H1 (cell line): ENCODE measurements around the gene PAK6. TPM values are rescaled to one million over a fixed set of nuclear protein-coding genes. Genes with fewer than 3 reads are reported as not detected.

Experiments used
- CTCF ChIA-PET: fragments of 300-600 bp; sonication (Branson Sonifier 250); formaldehyde crosslinking; loops from one replicate; lab custom pipeline; 2021; ENCODE audit not compliant: partially characterized antibody; lab: Charles Lee
- POLR2A ChIA-PET: fragments of 300-600 bp; sonication (Branson Sonifier 250); formaldehyde crosslinking; loops from one replicate; lab custom pipeline; 2021; ENCODE audit warnings: inconsistent platforms; ENCODE audit not compliant: partially characterized antibody; lab: Charles Lee
- DNase-seq, 2 experiments: peaks; one replicate each; pipeline versions ENCODE4 v3.0.0 to v3.0.0-alpha.2; 2010 to 2022; ENCODE audit warnings: low spot score in 2 of 2, low read depth in 1 of 2, mixed read lengths in 1 of 2
- FAIRE-seq: peaks from 2 replicates; lab custom pipeline; 2011; peaks lifted over from hg19 to GRCh38; lab: Jason Lieb, UNC
- H2AFZ ChIP-seq: 2 replicates; pipeline ENCODE4 v1.8.1; 2012; ENCODE audit warnings: low read length, inconsistent platforms
- H2AK5ac ChIP-seq: 2 replicates; pipeline ENCODE4 v1.6.1; 2013; ENCODE audit warnings: low read depth, low read length
- H2BK120ac ChIP-seq: replicated peaks from 2 replicates; pipeline ENCODE3; 2013; ENCODE audit warnings: low read depth, low read length, inconsistent platforms
- H2BK12ac ChIP-seq: 2 replicates; pipeline ENCODE4 v1.6.1; 2013; ENCODE audit warnings: low read depth, low read length
- H2BK15ac ChIP-seq: 2 replicates; pipeline ENCODE4 v1.6.1; 2013; ENCODE audit warnings: low read length
- H2BK20ac ChIP-seq: 2 replicates; pipeline ENCODE4 v1.6.1; 2013; ENCODE audit warnings: low read length
- H2BK5ac ChIP-seq: 2 replicates; pipeline ENCODE4 v1.6.1; 2013; ENCODE audit warnings: low read depth, low read length
- H3K14ac ChIP-seq: 2 replicates; pipeline ENCODE4 v1.6.1; 2013; ENCODE audit warnings: inconsistent platforms; ENCODE audit not compliant: insufficient read length
- H3K18ac ChIP-seq: 2 replicates; pipeline ENCODE4 v1.6.1; 2013; ENCODE audit warnings: low read length; ENCODE audit errors: extremely low read depth
- H3K23ac ChIP-seq: 2 replicates; pipeline ENCODE4 v1.6.1; 2013; ENCODE audit warnings: inconsistent platforms; ENCODE audit not compliant: insufficient read length
- H3K23me2 ChIP-seq: 2 replicates; pipeline ENCODE4 v1.6.1; 2013; ENCODE audit warnings: low read depth, low read length
- H3K27ac ChIP-seq: 2 replicates; pipeline ENCODE4 v1.6.1; 2011; ENCODE audit warnings: low read depth, low read length, inconsistent platforms
- H3K27me3 ChIP-seq, 4 experiments: replicated peaks in 1 of 4; 1 replicate in 1 of 4; 2 replicates in 3 of 4; pipeline versions ENCODE4 v1.6.1 to v1.8.1; 2011 to 2013; ENCODE audit warnings: low read length in 3 of 4, mild to moderate bottlenecking in 3 of 4, inconsistent platforms in 2 of 4, mixed read lengths in 2 of 4, moderate library complexity in 1 of 4; ENCODE audit not compliant: control insufficient read depth in 3 of 4, insufficient read depth in 3 of 4; ENCODE audit errors: extremely low read depth in 1 of 4
- H3K36me3 ChIP-seq, 4 experiments: 2 replicates each; pipeline versions ENCODE4 v1.6.1 to v1.8.1; 2011 to 2013; ENCODE audit warnings: mild to moderate bottlenecking in 4 of 4, low read length in 3 of 4, moderate library complexity in 2 of 4, control low read depth in 1 of 4, inconsistent platforms in 1 of 4; ENCODE audit not compliant: insufficient read depth in 4 of 4, control insufficient read depth in 2 of 4
- H3K4ac ChIP-seq: replicated peaks from 2 replicates; pipeline ENCODE3; 2013; ENCODE audit warnings: low read length, low read depth, mixed read lengths, inconsistent platforms; ENCODE audit not compliant: insufficient read length
- H3K4me1 ChIP-seq, 4 experiments: replicated peaks in 1 of 4; 1 replicate in 1 of 4; 2 replicates in 3 of 4; pipeline versions ENCODE4 v1.6.1 to v1.8.1; 2011 to 2013; ENCODE audit warnings: low read length in 3 of 4, inconsistent platforms in 2 of 4, mixed read lengths in 1 of 4; ENCODE audit not compliant: insufficient read depth in 4 of 4, control insufficient read depth in 3 of 4
- H3K4me2 ChIP-seq, 2 experiments: 2 replicates each; pipeline versions ENCODE4 v1.6.1 to v1.8.1; 2011 to 2013; ENCODE audit warnings: low read depth in 2 of 2, low read length in 2 of 2, control low read depth in 1 of 2, inconsistent platforms in 1 of 2, mild to moderate bottlenecking in 1 of 2; ENCODE audit not compliant: insufficient read depth in 1 of 2
- H3K4me3 ChIP-seq, 4 experiments: fragments of 200-600, 300-600 bp in 1 of 4; sonication (generic), shearing (Covaris generic), sonication (Bioruptor Twin) in 1 of 4; 2 replicates each; pipeline versions ENCODE4 v1.5.1 to v1.8.1; 2011 to 2016; ENCODE audit warnings: low read length in 4 of 4, low read depth in 3 of 4, control low read depth in 2 of 4, inconsistent platforms in 2 of 4, mild to moderate bottlenecking in 2 of 4, mixed read lengths in 1 of 4, moderate library complexity in 1 of 4; ENCODE audit not compliant: insufficient read depth in 2 of 4; ENCODE audit errors: extremely low read depth in 1 of 4
- H3K56ac ChIP-seq: replicated peaks from 2 replicates; pipeline ENCODE3; 2013; ENCODE audit warnings: low read depth, mild to moderate bottlenecking, mixed read lengths, low read length, inconsistent platforms; ENCODE audit not compliant: insufficient read length
- H3K79me1 ChIP-seq: 2 replicates; pipeline ENCODE4 v1.6.1; 2013; ENCODE audit warnings: low read depth, low read length, control low read depth
- H3K79me2 ChIP-seq, 2 experiments: 2 replicates each; pipeline versions ENCODE4 v1.6.1 to v1.8.1; 2012 to 2013; ENCODE audit warnings: low read length in 2 of 2, mild to moderate bottlenecking in 2 of 2, inconsistent platforms in 1 of 2; ENCODE audit not compliant: insufficient read depth in 2 of 2, control insufficient read depth in 1 of 2
- H3K9ac ChIP-seq, 4 experiments: replicated peaks in 1 of 4; 1 replicate in 1 of 4; 2 replicates in 3 of 4; pipeline versions ENCODE4 v1.6.1 to v1.8.1; 2011 to 2013; ENCODE audit warnings: low read depth in 3 of 4, low read length in 3 of 4, control low read depth in 2 of 4, mild to moderate bottlenecking in 2 of 4, moderate library complexity in 2 of 4, inconsistent platforms in 1 of 4; ENCODE audit errors: extremely low read depth in 1 of 4
- H3K9me3 ChIP-seq, 2 experiments: 2 replicates each; pipeline versions ENCODE4 v1.6.1 to v1.8.1; 2012 to 2013; ENCODE audit warnings: mild to moderate bottlenecking in 2 of 2, moderate library complexity in 2 of 2, control low read depth in 1 of 2, inconsistent platforms in 1 of 2, low read depth in 1 of 2, low read length in 1 of 2, mixed read lengths in 1 of 2; ENCODE audit not compliant: insufficient read depth in 2 of 2
- H4K20me1 ChIP-seq, 2 experiments: replicated peaks in 1 of 2; 2 replicates each; pipeline versions ENCODE3 to v1.8.1; 2011 to 2013; ENCODE audit warnings: inconsistent platforms in 2 of 2, low read length in 2 of 2, mild to moderate bottlenecking in 1 of 2; ENCODE audit not compliant: insufficient read depth in 2 of 2, control insufficient read depth in 1 of 2
- H4K5ac ChIP-seq: 2 replicates; pipeline ENCODE4 v1.6.1; 2013; ENCODE audit warnings: low read length, low read depth, mixed read lengths, inconsistent platforms; ENCODE audit not compliant: insufficient read length
- H4K8ac ChIP-seq: 2 replicates; pipeline ENCODE4 v1.8.0; 2013; ENCODE audit warnings: mild to moderate bottlenecking, moderate library complexity, low read length, inconsistent platforms; ENCODE audit not compliant: insufficient read depth; ENCODE audit errors: extremely low read depth
- H4K91ac ChIP-seq: replicated peaks from 2 replicates; pipeline ENCODE3; 2013; ENCODE audit warnings: low read length, mixed read lengths, inconsistent platforms; ENCODE audit not compliant: insufficient read length
- ATF2 ChIP-seq: IDR thresholded peaks from 2 replicates; pipeline ENCODE4 v1.6.1; 2012; ENCODE audit warnings: low read length, inconsistent platforms
- BRCA1 ChIP-seq: IDR thresholded peaks from 2 replicates; pipeline ENCODE4 v1.6.1; 2012; ENCODE audit warnings: low read depth, low read length, improper control_type of control experiment
- CBX8 ChIP-seq: fragments of 300-800, 300-1000 bp; sonication (generic); IDR thresholded peaks from 2 replicates; pipeline ENCODE4 v1.7.1; 2016; ENCODE audit warnings: low read depth, low read length, borderline replicate concordance
- CHD2 ChIP-seq: IDR thresholded peaks from 2 replicates; pipeline ENCODE4 v1.6.1; 2012; ENCODE audit warnings: low read length, improper control_type of control experiment
- NANOG ChIP-seq: IDR thresholded peaks from 2 replicates; pipeline ENCODE4 v1.6.1; 2011; ENCODE audit warnings: low read length, low read depth, mild to moderate bottlenecking, inconsistent platforms; ENCODE audit not compliant: insufficient read depth, poor library complexity, severe bottlenecking
- POLR2AphosphoS5 ChIP-seq: IDR thresholded peaks from 2 replicates; pipeline ENCODE4 v1.6.1; 2011; ENCODE audit warnings: low read depth, low read length
- RFX5 ChIP-seq: IDR thresholded peaks from 2 replicates; pipeline ENCODE4 v1.6.1; 2011; ENCODE audit warnings: low read depth, low read length, improper control_type of control experiment, borderline replicate concordance
- SAP30 ChIP-seq: fragments of 300-600 bp; sonication (generic); IDR thresholded peaks from 2 replicates; pipeline ENCODE4 v1.7.1; 2012; ENCODE audit warnings: low read length, moderate library complexity, mild to moderate bottlenecking, inconsistent platforms; ENCODE audit not compliant: insufficient read depth, insufficient replicate concordance
- SIX5 ChIP-seq: IDR thresholded peaks from 2 replicates; pipeline ENCODE4 v1.6.1; 2011; ENCODE audit warnings: mild to moderate bottlenecking, low read depth, low read length
- SP4 ChIP-seq: IDR thresholded peaks from 2 replicates; pipeline ENCODE4 v1.6.1; 2012; ENCODE audit warnings: low read length, inconsistent platforms
- SRF ChIP-seq: IDR thresholded peaks from 2 replicates; pipeline ENCODE4 v1.6.1; 2011; ENCODE audit warnings: mild to moderate bottlenecking, low read depth, low read length, moderate library complexity
- TCF12 ChIP-seq: IDR thresholded peaks from 2 replicates; pipeline ENCODE4 v1.6.1; 2011; ENCODE audit warnings: low read depth, mild to moderate bottlenecking, low read length
- TEAD4 ChIP-seq: IDR thresholded peaks from 2 replicates; pipeline ENCODE4 v1.6.1; 2012; ENCODE audit warnings: low read depth, low read length, inconsistent platforms, mixed read lengths
- WGBS, 2 experiments: shearing (Covaris generic) in 1 of 2; methylation state at CpG; one replicate each; pipeline versions ENCODE4 v1.1.6 to v1.1.7; 2013 to 2015; ENCODE audit warnings: low lambda C conversion rate in 2 of 2, mixed read lengths in 2 of 2, inconsistent platforms in 1 of 2, low coverage in 1 of 2, missing lambda C conversion rate in 1 of 2; ENCODE audit not compliant: insufficient replicate concordance in 2 of 2, insufficient coverage in 1 of 2, insufficient read length in 1 of 2; ENCODE audit errors: extremely low coverage in 1 of 2, missing lambda C conversion rate in 1 of 2; 5-methylcytosine and 5-hydroxymethylcytosine counted together
- polyA plus RNA-seq, 7 experiments: library from polyadenylated mRNA; depleted of rRNA in 3 of 7; stranded (reverse) in 5 of 7; unstranded in 2 of 7; fragments of >200 nt in 5 of 7; fragments of 200-250 nt in 2 of 7; gene quantifications; 1 replicate in 5 of 7; 2 replicates in 1 of 7; 4 replicates in 1 of 7; pipeline versions ENCODE4 v1.2.1 to v1.2.3, GENCODE V29; 2011 to 2013; ENCODE audit warnings: missing spikeins in 2 of 7, mixed read lengths in 2 of 7
- total RNA-seq: library from RNA; stranded (reverse); fragmentation: NEBNext Ultra II Directional; extraction: Animal tissue kit (Norgen Biotek cat#: 25700); gene quantifications from 2 replicates; pipeline ENCODE4 v1.2.1, GENCODE V29; 2021

The PAK6 gene
- total and polyA plus RNA-seq, 2 of the 8 experiments (the other 6 are each of a cell fraction or from before 2014, with no cell fraction given): 6.9 to 9.4 TPM

GRCh38 chr15:40232625-40233070 is 6.2 kb upstream of the PAK6 start:
- no peak overlapping the region for H3K4me2 ChIP-seq
- H2AK5ac ChIP-seq: no peak overlapping the region
- no peak overlapping the region for H2BK12ac ChIP-seq
- no peak overlapping the region for H3K9ac ChIP-seq
- H4K20me1 ChIP-seq: peaks cover 0 to 2% of the 10 kb centered on the region in 2 experiments
- H3K18ac ChIP-seq: no peak overlapping the region
- no peaks in the 10 kb centered on the region for H3K23me2 ChIP-seq
- H4K5ac ChIP-seq: no peak overlapping the region
- H2BK120ac ChIP-seq: no peak overlapping the region
- H4K91ac ChIP-seq: no peak overlapping the region
- H4K8ac ChIP-seq: peak overlapping the region; percentile 60; the same call in 1 of the 2 replicates
- H3K14ac ChIP-seq: no peak overlapping the region
- no peak overlapping the region for H3K4ac ChIP-seq
- H3K36me3 ChIP-seq: peaks cover 2 to 15% (median 9%) of the 10 kb centered on the region in 4 experiments; a peak in 4 of 8 replicates
- 88% methylated on average over 7 of the region's 7 CpGs; no CpG with 5 or more reads in 1 of the 2 experiments for WGBS, 2 experiments
- H3K56ac ChIP-seq: no peak overlapping the region
- no peak overlapping the region for H3K23ac ChIP-seq
- no peaks in the 10 kb centered on the region for H3K79me2 ChIP-seq
- no peaks in the 10 kb centered on the region for H3K9me3 ChIP-seq
- ChIA-PET CTCF (interaction anchor here (0.9 to 46.3 kb wide), 4 partner anchors 15 to 77 kb away, joined by 4 to 1340 read pairs (median 15); no protein-coding TSS in a partner anchor), POLR2A (interaction anchor here (0.7 to 1.6 kb wide), 3 partner anchors 10 to 20 kb away, joined by 3 to 8 read pairs (median 3); no protein-coding TSS in a partner anchor)
- H2BK20ac ChIP-seq: no peak overlapping the region
- H3K27ac ChIP-seq: no peak overlapping the region
- H3K4me3 ChIP-seq: no peak overlapping the region
- H3K79me1 ChIP-seq: no peaks in the 10 kb centered on the region
- no peak overlapping the region for H2BK15ac ChIP-seq
- FAIRE-seq (no peak), DNase-seq (peak in 1 of 2 experiments; percentile 47)
- H3K4me1 ChIP-seq: no peaks in the 10 kb centered on the region; a peak in 1 of 7 replicates
- H2BK5ac ChIP-seq: no peak overlapping the region
- no peaks in the 10 kb centered on the region for H3K27me3 ChIP-seq
- H2AFZ ChIP-seq: no peak overlapping the region
- TF ChIP-seq SRF (no peak), CHD2 (no peak), RFX5 (no peak), ATF2 (no peak), TCF12 (no peak), SAP30 (no peak), POLR2AphosphoS5 (no peak), SIX5 (no peak), TEAD4 (no peak), BRCA1 (no peak), SP4 (no peak), NANOG (no peak), CBX8 (no peak)
